Gastrocnemius medialis (tissue), 4 donors: ENCODE data around the gene SERPINA3. TPM values are rescaled to one million over a fixed set of nuclear protein-coding genes. Genes with fewer than 3 reads are reported as not detected.
A peak's percentile ranks its signal among the peaks of the same experiment; 100 is the strongest.

Experiments used
- ATAC-seq, 2 donors: fragments of 150-250 bp; one replicate each; pipeline ENCODE4 v1.9.1; 2016
- DNase-seq, 2 donors: peaks; one replicate each; pipeline ENCODE4 v3.0.0-alpha.2; 2019
- H3K27ac ChIP-seq, 4 donors: fragments of 200-600 bp; sonication (generic); 1 replicate in 1 of 4; 2 replicates in 3 of 4; pipeline ENCODE4 v1.5.1; 2016 to 2018; ENCODE audit warnings: mild to moderate bottlenecking in 2 of 4, moderate library complexity in 1 of 4
- H3K27me3 ChIP-seq, 3 donors: fragments of 200-600 bp; sonication (generic) in 2 of 3; 1 replicate in 1 of 3; 2 replicates in 2 of 3; pipeline versions ENCODE4 v1.5.1 to v1.6.0; 2016 to 2019; ENCODE audit warnings: mild to moderate bottlenecking in 1 of 3, moderate library complexity in 1 of 3
- H3K36me3 ChIP-seq, 2 donors: fragments of 200-600 bp; sonication (generic) in 1 of 2; one replicate each; pipeline ENCODE4 v1.5.1; 2017 to 2018
- H3K4me1 ChIP-seq, 2 donors: fragments of 200-600 bp; sonication (generic) in 1 of 2; one replicate each; pipeline ENCODE4 v1.5.1; 2016 to 2017; ENCODE audit warnings: mild to moderate bottlenecking in 2 of 2
- H3K4me3 ChIP-seq, 4 donors: fragments of 200-600 bp; sonication (generic) in 3 of 4; 1 replicate in 1 of 4; 2 replicates in 3 of 4; pipeline ENCODE4 v1.5.1; 2016 to 2019; ENCODE audit warnings: mild to moderate bottlenecking in 2 of 4
- H3K9me3 ChIP-seq, 3 donors: fragments of 200-600 bp; sonication (generic) in 2 of 3; 1 replicate in 1 of 3; 2 replicates in 2 of 3; pipeline ENCODE4 v1.5.1; 2016 to 2019
- POLR2A ChIP-seq, 2 donors: fragments of 450-650 bp; IDR thresholded peaks; one replicate each; pipeline ENCODE4 v1.6.1; 2017; ENCODE audit warnings: antibody characterized with exemption in 2 of 2, mild to moderate bottlenecking in 2 of 2, moderate library complexity in 2 of 2
- in situ Hi-C, 4 donors: fragments of 200-750 bp; cut with MboI; loops; one replicate each; pipeline versions ENCODE4 v1.15.0 to v1.8.0; 2017; ENCODE audit warnings: low sequenced_read_pairs in 4 of 4
- intact Hi-C: fragments of 100-400 bp; cut with DNase I; formaldehyde crosslinking; loops from one replicate; pipeline ENCODE4 v1.15.1; 2023; ENCODE audit warnings: low total_unique reads
- total RNA-seq, 4 donors: library from RNA; depleted of rRNA; stranded (reverse); fragments of >200 nt; gene quantifications; one replicate each; pipeline versions ENCODE4 v1.1.0 to v1.2.3, GENCODE V29; 2016
- TF ChIP-seq, protein P1 (sequence below), 5 experiments: fragments of 450-650 bp in 3 of 5; fragments of 200-600 bp in 2 of 5; sonication (generic) in 2 of 5; IDR thresholded peaks in 4 of 5; conservative IDR thresholded peaks in 1 of 5; 1 replicate in 4 of 5; 2 replicates in 1 of 5; pipeline ENCODE4 v1.5.1; 2016 to 2019; ENCODE audit warnings: antibody characterized with exemption in 5 of 5, mild to moderate bottlenecking in 3 of 5, moderate library complexity in 3 of 5

The SERPINA3 gene
- total RNA-seq = 10 to 100 TPM; 18.3 to 80.9 (median 66.3) TPM

DNA sequence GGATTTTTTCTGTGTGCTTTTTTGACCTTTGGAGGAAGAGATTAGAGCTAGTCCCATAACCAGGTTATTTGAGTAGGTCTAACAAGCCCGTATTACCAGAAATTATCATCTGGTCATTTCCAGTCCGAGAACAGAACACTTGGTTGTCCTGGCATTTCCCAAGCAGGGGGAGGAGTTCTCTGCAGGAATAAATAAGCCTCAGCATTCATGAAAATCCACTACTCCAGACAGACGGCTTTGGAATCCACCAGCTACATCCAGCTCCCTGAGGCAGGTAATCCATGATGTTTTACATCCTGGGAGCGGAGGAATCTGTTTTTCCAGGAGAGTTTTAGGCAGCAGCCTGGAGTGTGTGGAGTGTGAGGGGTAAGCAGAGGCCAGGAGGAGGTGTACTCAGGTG lies at the start of gene SERPINA3:
SERPINA3 (plus strand) TSS at position 218 of the 400 bp plus-strand sequence. CDS start 2,051 bp downstream, outside the sequence.
- ATAC-seq (peak in 1 of 2 donors; percentile 46), DNase-seq (no peak)
- Histone ChIP-seq H3K4me3 (peak within 1 kb of the TSS in 1 of 4 donors; percentile 13), H3K4me1 (peaks cover 0 to 8% of the 10 kb centered on the region in 2 donors), H3K27ac (peak within 1 kb of the TSS in 3 of 4 donors; percentile 26 to 57 (median 31)), H3K9me3 (no peaks in the 10 kb centered on the region), H3K36me3 (no peaks in the 10 kb centered on the region), H3K27me3 (no peaks in the 10 kb centered on the region)
- in situ Hi-C loops (no loop called here), intact Hi-C loops (no loop called here)
- TF ChIP-seq, protein P1, sequence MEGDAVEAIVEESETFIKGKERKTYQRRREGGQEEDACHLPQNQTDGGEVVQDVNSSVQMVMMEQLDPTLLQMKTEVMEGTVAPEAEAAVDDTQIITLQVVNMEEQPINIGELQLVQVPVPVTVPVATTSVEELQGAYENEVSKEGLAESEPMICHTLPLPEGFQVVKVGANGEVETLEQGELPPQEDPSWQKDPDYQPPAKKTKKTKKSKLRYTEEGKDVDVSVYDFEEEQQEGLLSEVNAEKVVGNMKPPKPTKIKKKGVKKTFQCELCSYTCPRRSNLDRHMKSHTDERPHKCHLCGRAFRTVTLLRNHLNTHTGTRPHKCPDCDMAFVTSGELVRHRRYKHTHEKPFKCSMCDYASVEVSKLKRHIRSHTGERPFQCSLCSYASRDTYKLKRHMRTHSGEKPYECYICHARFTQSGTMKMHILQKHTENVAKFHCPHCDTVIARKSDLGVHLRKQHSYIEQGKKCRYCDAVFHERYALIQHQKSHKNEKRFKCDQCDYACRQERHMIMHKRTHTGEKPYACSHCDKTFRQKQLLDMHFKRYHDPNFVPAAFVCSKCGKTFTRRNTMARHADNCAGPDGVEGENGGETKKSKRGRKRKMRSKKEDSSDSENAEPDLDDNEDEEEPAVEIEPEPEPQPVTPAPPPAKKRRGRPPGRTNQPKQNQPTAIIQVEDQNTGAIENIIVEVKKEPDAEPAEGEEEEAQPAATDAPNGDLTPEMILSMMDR (IDR thresholded peaks at IDR 0.05 in 4 of 5, conservative IDR thresholded peaks at IDR 0.05 in 1 of 5) = no peak
- no peak for TF ChIP-seq POLR2A (IDR thresholded peaks at IDR 0.05)

GRCh38 chr14:94562941-94563883 lies 49.0 kb upstream of the SERPINA3 start:
- no peaks in the 10 kb centered on the region for H3K9me3 ChIP-seq
- DNase-seq (no peak), ATAC-seq (no peak)
- no peaks in the 10 kb centered on the region for H3K36me3 ChIP-seq
- no peaks in the 10 kb centered on the region for H3K27me3 ChIP-seq
- H3K27ac ChIP-seq = no peak overlapping the region
- H3K4me1 ChIP-seq = peaks cover 0 to 20% of the 10 kb centered on the region in 2 donors
- in situ Hi-C loops = no loop called here
- intact Hi-C loops = no loop called here
- TF ChIP-seq, protein P1 (IDR thresholded peaks at IDR 0.05 in 4 of 5, conservative IDR thresholded peaks at IDR 0.05 in 1 of 5) = no peak
- TF ChIP-seq POLR2A (IDR thresholded peaks at IDR 0.05) = no peak
- no peak overlapping the region for H3K4me3 ChIP-seq

DNA sequence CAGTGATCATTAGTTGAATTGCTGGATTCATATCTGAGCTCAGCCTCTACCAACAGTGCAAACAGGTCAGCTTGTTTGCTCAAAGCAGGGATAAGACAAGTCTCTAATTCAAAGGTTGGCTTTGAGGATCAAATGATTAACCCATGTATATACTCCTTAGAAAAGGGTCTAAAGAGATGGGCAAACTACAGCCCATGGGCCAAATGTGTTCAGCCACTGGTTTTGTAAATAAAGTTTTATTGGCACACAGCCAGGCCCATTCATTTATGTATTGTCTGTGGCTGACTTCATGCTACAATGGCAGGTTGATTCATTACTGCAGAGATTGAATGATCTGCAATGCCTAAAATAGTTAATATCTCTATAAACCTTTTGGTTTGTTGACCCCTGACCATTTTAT lies 47.8 kb upstream of the SERPINA3 start:
- no peaks in the 10 kb centered on the region for H3K36me3 ChIP-seq
- H3K4me3 ChIP-seq = no peak overlapping the region
- no peaks in the 10 kb centered on the region for H3K9me3 ChIP-seq
- intact Hi-C loops = no loop called here
- H3K27ac ChIP-seq = no peak overlapping the region
- ATAC-seq (no peak), DNase-seq (no peak)
- peaks cover 0 to 14% of the 10 kb centered on the region in 2 donors for H3K4me1 ChIP-seq
- in situ Hi-C loops = no loop called here
- TF ChIP-seq, protein P1 (IDR thresholded peaks at IDR 0.05 in 4 of 5, conservative IDR thresholded peaks at IDR 0.05 in 1 of 5) = no peak
- TF ChIP-seq POLR2A (IDR thresholded peaks at IDR 0.05) = no peak
- no peaks in the 10 kb centered on the region for H3K27me3 ChIP-seq

- Histone ChIP-seq H3K36me3 (no peaks in the 10 kb centered on the region), H3K4me3 (no peak overlapping the region), H3K9me3 (no peaks in the 10 kb centered on the region), H3K27me3 (no peaks in the 10 kb centered on the region), H3K27ac (no peak overlapping the region), H3K4me1 (no peaks in the 10 kb centered on the region)
- intact Hi-C loops = no loop called here
- DNase-seq = no peak
- TF ChIP-seq, protein P1 (IDR thresholded peaks at IDR 0.05 in 4 of 5, conservative IDR thresholded peaks at IDR 0.05 in 1 of 5) = no peak
- no peak for TF ChIP-seq POLR2A (IDR thresholded peaks at IDR 0.05)
- ATAC-seq = no peak
- in situ Hi-C loops = no loop called here
Measured at GRCh38 chr14:94568186-94568585, 44.0 kb upstream of the SERPINA3 start.
